WTC11 (cell line): ENCODE measurements around the gene RMND5A. TPM values are rescaled to one million over a fixed set of nuclear protein-coding genes. Genes with fewer than 3 reads are reported as not detected.

Experiments
- ARID4B ChIP-seq: sonication (generic); formaldehyde crosslinking; IDR thresholded peaks from 2 replicates; pipeline ENCODE4 v1.8.0; 2023; ENCODE audit warnings: missing genetic modification reagents, mild to moderate bottlenecking, borderline replicate concordance
- ELF4 ChIP-seq: sonication (generic); formaldehyde crosslinking; IDR thresholded peaks from 2 replicates; pipeline ENCODE4 v1.8.1; 2022; ENCODE audit warnings: low read depth, mild to moderate bottlenecking, moderate library complexity, missing genetic modification reagents
- FOXJ3 ChIP-seq: sonication (generic); formaldehyde crosslinking; IDR thresholded peaks from 2 replicates; pipeline ENCODE4 v1.9.0; 2021; ENCODE audit warnings: missing genetic modification reagents, mild to moderate bottlenecking, borderline replicate concordance
- GTF2I ChIP-seq: fragments of 250-450 bp; sonication (Bioruptor Pico); conservative IDR thresholded peaks from 2 replicates; pipeline ENCODE4 v1.4.0; 2021; ENCODE audit warnings: mild to moderate bottlenecking
- JAZF1 ChIP-seq: fragments of 250-450 bp; sonication (Bioruptor Pico); IDR thresholded peaks from 2 replicates; pipeline ENCODE4 v1.9.0; 2021; ENCODE audit warnings: moderate library complexity, mild to moderate bottlenecking, inconsistent platforms
- KAT7 ChIP-seq: sonication (generic); formaldehyde crosslinking; IDR thresholded peaks from 2 replicates; pipeline ENCODE4 v1.8.1; 2023; ENCODE audit warnings: missing genetic modification reagents, mild to moderate bottlenecking, borderline replicate concordance
- MAX ChIP-seq: sonication (generic); formaldehyde crosslinking; IDR thresholded peaks from 2 replicates; pipeline ENCODE4 v1.8.0; 2022; ENCODE audit warnings: mild to moderate bottlenecking, missing genetic modification reagents
- MYBL2 ChIP-seq: sonication (generic); formaldehyde crosslinking; IDR thresholded peaks from 2 replicates; pipeline ENCODE4 v1.8.1; 2023; ENCODE audit warnings: mild to moderate bottlenecking, moderate library complexity, missing genetic modification reagents
- NFATC4 ChIP-seq: fragments of 250-450 bp; sonication (Bioruptor Pico); IDR thresholded peaks from 2 replicates; pipeline ENCODE4 v1.9.0; 2021; ENCODE audit warnings: mild to moderate bottlenecking
- NFE2L1 ChIP-seq: sonication (generic); formaldehyde crosslinking; IDR thresholded peaks from 2 replicates; pipeline ENCODE4 v1.8.1; 2023; ENCODE audit warnings: missing genetic modification reagents
- PREB ChIP-seq: sonication (generic); formaldehyde crosslinking; IDR thresholded peaks from 2 replicates; pipeline ENCODE4 v1.8.1; 2022; ENCODE audit warnings: mild to moderate bottlenecking, missing genetic modification reagents, moderate library complexity, borderline replicate concordance
- PRRX2 ChIP-seq: fragments of 250-450 bp; sonication (Bioruptor Pico); IDR thresholded peaks from 2 replicates; pipeline ENCODE4 v1.8.0; 2021; ENCODE audit warnings: mild to moderate bottlenecking
- SMAD4 ChIP-seq: sonication (generic); formaldehyde crosslinking; IDR thresholded peaks from 2 replicates; pipeline ENCODE4 v1.8.0; 2022; ENCODE audit warnings: mild to moderate bottlenecking, missing genetic modification reagents
- USF1 ChIP-seq: sonication (generic); formaldehyde crosslinking; IDR thresholded peaks from 2 replicates; pipeline ENCODE4 v1.8.0; 2022; ENCODE audit warnings: mild to moderate bottlenecking, missing genetic modification reagents
- ZBTB21 ChIP-seq: sonication (generic); formaldehyde crosslinking; IDR thresholded peaks from 2 replicates; pipeline ENCODE4 v1.8.1; 2023; ENCODE audit warnings: mild to moderate bottlenecking, missing genetic modification reagents, borderline replicate concordance
- ZBTB43 ChIP-seq: sonication (generic); formaldehyde crosslinking; IDR thresholded peaks from 2 replicates; pipeline ENCODE4 v1.8.1; 2023; ENCODE audit warnings: mild to moderate bottlenecking, missing genetic modification reagents
- ZNF121 ChIP-seq: sonication (generic); formaldehyde crosslinking; IDR thresholded peaks from 2 replicates; pipeline ENCODE4 v1.8.0; 2023; ENCODE audit warnings: missing genetic modification reagents
- ZNF281 ChIP-seq: sonication (generic); formaldehyde crosslinking; IDR thresholded peaks from 2 replicates; pipeline ENCODE4 v1.8.0; 2023; ENCODE audit warnings: mild to moderate bottlenecking, missing genetic modification reagents
- ZNF317 ChIP-seq: sonication (generic); formaldehyde crosslinking; IDR thresholded peaks from 2 replicates; pipeline ENCODE4 v1.8.1; 2023; ENCODE audit warnings: low read depth, mild to moderate bottlenecking, moderate library complexity, missing genetic modification reagents, borderline replicate concordance
- ZNF512 ChIP-seq: sonication (generic); formaldehyde crosslinking; IDR thresholded peaks from 2 replicates; pipeline ENCODE4 v1.8.1; 2022; ENCODE audit warnings: missing genetic modification reagents, borderline replicate concordance
- ZNF532 ChIP-seq: fragments of 250-450 bp; sonication (Bioruptor Pico); IDR thresholded peaks from 2 replicates; pipeline ENCODE4 v1.9.0; 2021; ENCODE audit warnings: mild to moderate bottlenecking, borderline replicate concordance
- total RNA-seq: library from RNA; stranded (reverse); gene quantifications from 3 replicates; pipeline ENCODE4 v1.2.3, GENCODE V29; 2021

RMND5A gene
- total RNA-seq, 1 experiment from 2014 or later, result 55.4 TPM

- TF ChIP-seq ZBTB43 (CRISPR knock-in tag) (peak; percentile 74), NFE2L1 (CRISPR knock-in tag) (peak; percentile 94), FOXJ3 (peak; percentile 79; the same call in 1 of the 2 replicates), GTF2I (CRISPR knock-in tag) (no peak), ELF4 (CRISPR knock-in tag) (no peak), ARID4B (CRISPR knock-in tag) (peak; percentile 91; the same call in 1 of the 2 replicates), ZNF317 (no peak), ZNF532 (CRISPR knock-in tag) (no peak), MAX (CRISPR knock-in tag) (peak; percentile 98), PREB (CRISPR knock-in tag) (no peak), MYBL2 (peak; percentile 92), USF1 (CRISPR knock-in tag) (peak; percentile 92), NFATC4 (CRISPR knock-in tag) (no peak), PRRX2 (CRISPR knock-in tag) (no peak), ZNF281 (CRISPR knock-in tag) (peak; percentile 95), KAT7 (0 out of 2 replicates have a peak, but pooled peaks have one; percentile 16), ZNF121 (CRISPR knock-in tag) (no peak), JAZF1 (CRISPR knock-in tag) (no peak), SMAD4 (CRISPR knock-in tag) (peak; percentile 70; the same call in 1 of the 2 replicates), ZNF512 (CRISPR knock-in tag) (no peak), ZBTB21 (CRISPR knock-in tag) (0 out of 2 replicates have a peak, but pooled peaks have one; percentile 76)
Observed at GRCh38 chr2:86807468-86808275, 87.6 kb downstream of the RMND5A start (continued).
